ENCODE data around the gene GMPPA. TPM values are rescaled to one million over a fixed set of nuclear protein-coding genes. Genes with fewer than 3 reads are reported as not detected.

GMPPA gene
- total RNA-seq, 1 donor from 2014 or later: 25.3 TPM

- peak overlapping the region; percentile 89 for H3K27ac ChIP-seq
- ATAC-seq (no peak), DNase-seq (no peak)
- peaks cover 21% of the 10 kb centered on the region for H3K4me1 ChIP-seq
- no peaks in the 10 kb centered on the region for H3K9me3 ChIP-seq
- peak overlapping the region; percentile 90 for H3K4me3 ChIP-seq
- no peak for TF ChIP-seq CTCF (IDR thresholded peaks at IDR 0.05)
- peaks cover 33% of the 10 kb centered on the region for H3K27me3 ChIP-seq
- intact Hi-C loops (cut with DNase I): no loop called here
- peaks cover 9% of the 10 kb centered on the region for H3K36me3 ChIP-seq
Observed at GRCh38 chr2:219499058-219499307, 292 bp downstream of the GMPPA start.

- intact Hi-C loops (cut with DNase I): no loop called here
- Histone ChIP-seq H3K4me3 (peak overlapping the region; percentile 90), H3K4me1 (peaks cover 21% of the 10 kb centered on the region), H3K9me3 (no peaks in the 10 kb centered on the region), H3K27me3 (peaks cover 27% of the 10 kb centered on the region), H3K27ac (no peak overlapping the region), H3K36me3 (peaks cover 15% of the 10 kb centered on the region)
- ATAC-seq (no peak), DNase-seq (no peak)
- TF ChIP-seq CTCF (IDR thresholded peaks at IDR 0.05): no peak
Observed at GRCh38 chr2:219499555-219499954, 864 bp downstream of the GMPPA start.

GRCh38 chr2:219500135-219500534 is 1.4 kb downstream of the GMPPA start:
- no peak for TF ChIP-seq CTCF (IDR thresholded peaks at IDR 0.05)
- intact Hi-C loops (cut with DNase I): no loop called here
- Histone ChIP-seq H3K36me3 (peaks cover 15% of the 10 kb centered on the region), H3K27ac (no peak overlapping the region), H3K4me3 (no peak overlapping the region), H3K27me3 (peaks cover 22% of the 10 kb centered on the region), H3K9me3 (no peaks in the 10 kb centered on the region), H3K4me1 (peaks cover 21% of the 10 kb centered on the region)
- ATAC-seq (no peak), DNase-seq (no peak)

- ATAC-seq: no peak
- Histone ChIP-seq H3K4me3 (no peak overlapping the region), H3K27ac (no peak overlapping the region), H3K36me3 (peaks cover 29% of the 10 kb centered on the region), H3K4me1 (peaks cover 19% of the 10 kb centered on the region), H3K9me3 (no peaks in the 10 kb centered on the region), H3K27me3 (peaks cover 5% of the 10 kb centered on the region)
- TF ChIP-seq CTCF (IDR thresholded peaks at IDR 0.05): no peak
- DNase-seq: no peak
- intact Hi-C loops (cut with DNase I): no loop called here
Observed at GRCh38 chr2:219501849-219502248, 3.2 kb downstream of the GMPPA start.

- Histone ChIP-seq H3K9me3 (no peaks in the 10 kb centered on the region), H3K4me3 (no peak overlapping the region), H3K4me1 (peaks cover 12% of the 10 kb centered on the region), H3K27ac (no peak overlapping the region), H3K36me3 (peaks cover 34% of the 10 kb centered on the region), H3K27me3 (no peaks in the 10 kb centered on the region)
- intact Hi-C loops (cut with DNase I): no loop called here
- DNase-seq (no peak), ATAC-seq (no peak)
- TF ChIP-seq CTCF (IDR thresholded peaks at IDR 0.05): no peak
Observed at GRCh38 chr2:219502618-219503017, 3.9 kb downstream of the GMPPA start.

- peaks cover 34% of the 10 kb centered on the region for H3K36me3 ChIP-seq
- DNase-seq: no peak
Observed at GRCh38 chr2:219505585-219505984, 6.9 kb downstream of the GMPPA start.

More at GRCh38 chr2:219505585-219505984, 6.9 kb downstream of the GMPPA start:
- H3K9me3 ChIP-seq: no peaks in the 10 kb centered on the region
- TF ChIP-seq CTCF (IDR thresholded peaks at IDR 0.05): no peak
- peaks cover 3% of the 10 kb centered on the region for H3K4me1 ChIP-seq
- ATAC-seq: no peak
- H3K4me3 ChIP-seq: no peak overlapping the region
- peaks cover 2% of the 10 kb centered on the region for H3K27me3 ChIP-seq
- intact Hi-C loops (cut with DNase I): no loop called here
- H3K27ac ChIP-seq: no peak overlapping the region

All from upper lobe of right lung (tissue), 1 donor.